Measurements from ENCODE around the gene ACTRT2.

The ACTRT2 gene

GRCh38 chr1:2983706-2984398, 37.4 kb upstream of the ACTRT2 start:
- DNase-seq (ENCODE audit: low spot score), result no peak

DNA sequence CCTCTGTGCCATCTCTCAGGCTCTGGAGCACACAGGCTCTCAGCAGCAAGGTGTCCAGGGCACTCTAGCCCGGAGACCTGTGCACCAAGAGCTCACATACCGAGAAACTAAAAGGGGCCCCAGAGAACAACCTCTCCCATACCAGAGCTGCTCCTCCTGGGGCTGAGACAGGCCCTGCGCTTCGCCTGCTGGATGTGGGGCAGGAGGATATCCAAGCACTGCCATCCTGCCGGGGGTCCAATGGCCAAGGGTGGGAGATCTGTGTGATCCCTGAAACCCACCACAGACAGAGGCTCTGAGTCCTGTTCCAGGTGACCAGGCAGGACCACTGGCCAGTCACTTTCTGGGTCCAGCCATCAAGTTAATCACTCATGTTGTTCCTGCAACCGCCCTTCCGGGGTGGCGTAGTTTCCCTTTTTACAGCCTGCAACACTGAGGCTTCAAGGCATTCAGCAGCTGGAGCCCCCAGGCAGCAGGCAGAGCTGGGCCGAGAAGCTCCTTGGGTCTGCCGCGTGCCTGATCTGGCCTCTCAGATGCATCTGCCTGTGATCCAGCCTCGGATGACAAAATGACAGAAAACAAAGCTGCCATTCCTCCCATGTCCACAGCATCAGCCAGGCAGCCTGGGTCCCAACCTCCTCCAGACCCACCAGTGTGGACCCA, 36.7 kb upstream of the ACTRT2 start:
- no peak for DNase-seq (ENCODE audit: low spot score)

GRCh38 chr1:2985067-2985561, 36.2 kb upstream of the ACTRT2 start:
- DNase-seq (ENCODE audit: low spot score), result peak; percentile 66

- no peak for DNase-seq (ENCODE audit: low spot score)
These were observed 35.3 kb upstream of the ACTRT2 start for GRCh38 chr1:2985694-2986548.

GRCh38 chr1:2986549-2987305, 34.5 kb upstream of the ACTRT2 start:
- DNase-seq (ENCODE audit: low spot score), result no peak

GRCh38 chr1:2987773-2988172, 33.5 kb upstream of the ACTRT2 start:
- peak; percentile 56 for DNase-seq (ENCODE audit: low spot score)

GRCh38 chr1:2988256-2988655, 33.0 kb upstream of the ACTRT2 start:
- peak; percentile 74 for DNase-seq (ENCODE audit: low spot score)

GRCh38 chr1:2989185-2989584, 32.1 kb upstream of the ACTRT2 start:
- no peak for DNase-seq (ENCODE audit: low spot score)

DNA sequence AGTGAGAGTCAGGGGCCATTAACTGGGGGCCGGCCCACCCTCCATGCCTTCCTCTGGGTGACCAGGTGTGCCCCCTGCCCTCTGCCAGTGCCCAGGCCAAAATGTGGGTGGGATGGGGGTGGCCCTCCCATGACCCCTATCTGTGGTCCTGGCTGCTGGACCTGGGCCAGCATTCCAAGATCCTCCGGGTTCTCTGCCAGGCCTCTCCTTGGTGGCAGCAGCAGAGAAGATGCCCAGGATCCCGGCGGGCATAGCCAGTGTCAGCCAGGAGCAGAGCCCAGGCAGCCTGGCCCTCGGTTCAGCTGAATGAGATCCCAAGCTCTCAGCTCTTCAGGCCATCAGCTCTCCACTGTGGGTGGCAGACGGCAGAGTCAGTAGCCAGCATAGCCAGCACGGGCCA, 31.3 kb upstream of the ACTRT2 start:
- DNase-seq (ENCODE audit: low spot score), result no peak

- DNase-seq (ENCODE audit: low spot score), result no peak
These were observed 30.7 kb upstream of the ACTRT2 start for GRCh38 chr1:2990376-2991115.

GRCh38 chr1:2991753-2992495, 29.3 kb upstream of the ACTRT2 start:
- DNase-seq (ENCODE audit: low spot score), result no peak

DNA sequence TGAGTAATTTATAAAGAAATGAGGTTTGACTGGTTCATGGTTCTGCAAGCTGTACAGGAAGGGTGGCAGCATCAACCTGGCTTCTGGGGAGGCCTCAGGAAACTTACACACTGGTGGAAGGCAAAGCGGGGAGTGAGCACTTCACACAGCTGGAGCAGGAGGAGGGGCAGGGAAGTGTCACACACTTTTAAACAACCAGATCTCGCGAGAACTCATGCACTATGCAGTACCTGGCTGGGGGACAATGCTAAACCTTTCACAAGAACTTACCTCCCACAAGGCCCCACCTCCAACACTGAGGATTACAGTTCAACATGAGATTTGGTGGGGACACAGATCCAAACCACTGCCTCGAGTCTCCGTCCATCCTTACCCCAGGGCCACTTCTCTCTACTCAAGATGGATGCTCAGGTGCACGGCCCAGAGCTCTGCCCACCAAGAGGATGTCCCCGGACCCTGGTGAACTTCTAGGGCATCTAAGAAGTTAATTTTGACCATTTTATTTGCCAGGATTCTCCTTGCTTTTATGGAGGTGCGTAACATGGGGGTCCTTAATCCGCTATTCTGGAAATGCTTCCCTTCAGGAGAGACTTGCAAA, 22.7 kb upstream of the ACTRT2 start:
- DNase-seq (ENCODE audit: low spot score), result no peak

DNA sequence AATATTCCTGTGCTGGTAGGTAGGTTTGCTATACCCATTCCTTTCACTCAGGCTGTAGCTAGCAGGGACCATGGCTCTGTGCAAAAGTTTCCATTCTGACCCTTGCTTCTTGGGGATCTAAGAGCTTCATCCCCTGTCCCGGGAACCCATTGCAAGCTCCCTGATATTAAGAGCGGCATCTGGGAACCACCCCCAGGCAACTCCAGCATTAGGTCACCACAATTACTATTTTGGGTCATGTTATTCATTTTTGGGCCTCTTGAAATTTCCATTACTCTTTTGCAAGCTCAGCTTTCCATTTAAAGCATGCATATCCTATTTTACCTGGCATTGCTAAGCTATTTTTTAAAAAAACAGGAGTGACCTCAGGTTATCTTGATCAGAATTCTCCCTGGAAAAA, 22.1 kb upstream of the ACTRT2 start:
- DNase-seq (ENCODE audit: low spot score), result no peak

DNA sequence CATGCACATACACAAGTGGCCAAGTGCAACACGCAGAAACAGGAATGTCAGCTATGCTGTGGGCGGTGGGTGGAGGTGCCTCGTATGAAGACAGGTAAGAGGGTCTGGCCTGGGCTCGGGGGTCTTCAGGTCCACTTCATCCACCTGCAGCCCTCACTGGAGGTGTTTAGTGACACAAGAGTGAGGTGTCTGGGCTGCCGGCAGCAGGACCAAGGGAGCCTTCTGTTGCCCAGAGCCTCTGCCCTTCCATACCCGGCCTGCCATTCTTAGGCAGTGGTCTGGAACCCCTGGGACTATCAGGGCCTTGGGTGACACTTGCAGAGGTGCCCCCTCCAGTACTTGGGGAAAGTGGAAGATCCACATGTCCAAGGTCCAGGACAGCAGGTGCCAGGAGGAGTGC, 21.7 kb upstream of the ACTRT2 start:
- DNase-seq (ENCODE audit: low spot score), result no peak

DNA sequence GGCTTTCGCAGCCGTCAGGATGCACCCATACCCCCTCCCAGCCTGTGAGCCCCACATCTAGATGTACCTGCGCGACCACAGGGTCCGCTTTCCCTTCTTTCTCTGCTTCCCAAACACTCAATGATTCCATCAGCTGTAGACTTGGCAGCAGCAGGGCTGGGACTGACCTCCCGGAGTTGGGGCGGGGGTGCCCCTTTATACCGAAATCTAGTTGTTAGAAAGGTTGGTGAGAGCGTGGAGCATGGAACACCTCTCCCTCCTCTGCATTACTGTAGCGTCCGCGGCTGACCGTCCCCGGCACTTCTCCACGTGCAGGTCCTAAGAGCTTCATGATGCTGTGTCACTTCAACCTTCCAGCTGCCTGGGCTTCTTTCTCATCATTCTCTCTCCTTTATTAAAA, 21.1 kb upstream of the ACTRT2 start:
- no peak for DNase-seq (ENCODE audit: low spot score)

- no peak for DNase-seq (ENCODE audit: low spot score)
These were observed 20.4 kb upstream of the ACTRT2 start for GRCh38 chr1:3000671-3001470.

GRCh38 chr1:3001471-3002348, 19.6 kb upstream of the ACTRT2 start:
- DNase-seq (ENCODE audit: low spot score), result no peak

DNA sequence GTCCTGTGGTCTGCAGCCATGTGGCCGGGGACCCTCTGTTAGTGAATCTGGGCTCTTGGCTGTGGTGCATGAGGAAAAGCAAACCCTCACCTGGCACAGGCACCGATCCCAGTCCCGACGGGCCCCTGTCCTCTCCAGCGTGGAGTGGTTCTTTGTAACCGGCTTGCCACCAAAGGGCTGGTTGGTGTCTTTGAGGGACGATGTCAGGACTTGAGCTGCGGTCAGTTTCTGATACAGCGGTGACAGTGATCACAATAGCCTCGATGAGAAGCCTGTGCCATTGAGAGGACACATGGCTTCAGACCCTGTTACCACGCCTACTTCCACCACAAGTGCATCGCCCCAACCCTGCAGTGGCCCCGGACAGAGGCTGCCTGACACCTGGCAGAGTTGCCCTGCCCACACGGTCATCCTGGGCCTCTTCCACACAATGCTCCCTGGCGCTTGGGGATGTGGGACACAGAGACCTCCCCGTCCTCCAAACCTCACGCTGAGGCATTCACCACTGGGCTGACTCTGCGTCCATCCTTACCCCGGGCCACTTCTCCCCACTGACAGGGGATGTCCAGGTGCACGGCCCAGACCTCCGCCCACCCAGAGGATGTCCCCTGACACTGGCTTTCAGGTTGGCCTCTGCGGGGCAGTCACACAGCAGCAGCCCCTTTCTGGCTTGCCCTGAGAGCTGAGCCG, 18.8 kb upstream of the ACTRT2 start:
- no peak for DNase-seq (ENCODE audit: low spot score)

All from pons (tissue), 1 donor.